Endothelial cell of umbilical vein (primary cell): ENCODE data around the gene APOLD1. TPM values are rescaled to one million over a fixed set of nuclear protein-coding genes. Genes with fewer than 3 reads are reported as not detected.

Source experiments
- BruUV-seq: library from RNA; stranded (reverse); fragments of 400-500 nt; replicated peaks from 2 replicates; lab custom pipeline; 2021; lab: Mats Ljungman, UMichigan
- CTCF ChIA-PET: fragments of 300-600, 350-600 bp; sonication (Branson Sonifier 250); formaldehyde crosslinking; loops from one replicate; lab custom pipeline; 2021; ENCODE audit warnings: antibody characterized with exemption, inconsistent platforms; lab: Charles Lee
- POLR2A ChIA-PET: fragments of 300-600, 350-600 bp; sonication (Branson Sonifier 250); formaldehyde crosslinking; loops from one replicate; lab custom pipeline; 2021; ENCODE audit warnings: antibody characterized with exemption, inconsistent platforms; lab: Charles Lee
- DNase-seq: peaks from one replicate; pipeline ENCODE4 v3.0.0-alpha.2; 2011; ENCODE audit warnings: low read depth, low spot score
- FAIRE-seq: peaks from 2 replicates; lab custom pipeline; 2011; peaks lifted over from hg19 to GRCh38; lab: Jason Lieb, UNC
- H2AFZ ChIP-seq: 2 replicates; pipeline ENCODE4 v1.6.0; 2012; ENCODE audit warnings: low read depth, low read length, control low read depth, inconsistent platforms
- H3K27ac ChIP-seq: 2 replicates; pipeline ENCODE4 v1.5.1; 2011; ENCODE audit warnings: low read depth, mild to moderate bottlenecking, control low read depth, low read length, moderate library complexity; ENCODE audit not compliant: insufficient read depth
- H3K27me3 ChIP-seq, 2 experiments: 2 replicates each; pipeline versions ENCODE4 v1.6.0 to v1.6.1; 2011; ENCODE audit warnings: low read length in 2 of 2, mixed read lengths in 1 of 2; ENCODE audit not compliant: control insufficient read depth in 2 of 2, insufficient read depth in 2 of 2
- H3K36me3 ChIP-seq, 2 experiments: 2 replicates in 1 of 2; 3 replicates in 1 of 2; pipeline ENCODE4 v1.5.1; 2011; ENCODE audit warnings: low read length in 2 of 2, mild to moderate bottlenecking in 1 of 2, moderate library complexity in 1 of 2; ENCODE audit not compliant: control insufficient read depth in 2 of 2, insufficient read depth in 2 of 2; ENCODE audit errors: extremely low read depth in 1 of 2
- H3K4me1 ChIP-seq: 3 replicates; pipeline ENCODE4 v1.5.1; 2011; ENCODE audit warnings: mild to moderate bottlenecking, low read length; ENCODE audit not compliant: control insufficient read depth, insufficient read depth; ENCODE audit errors: extremely low read depth
- H3K4me2 ChIP-seq: 2 replicates; pipeline ENCODE4 v1.6.1; 2011; ENCODE audit warnings: low read length, control low read depth, mixed read lengths; ENCODE audit not compliant: insufficient read depth
- H3K4me3 ChIP-seq, 3 experiments: fragments of 200-600 bp in 1 of 3; sonication (generic), shearing (Covaris generic) in 1 of 3; replicated peaks in 1 of 3; 2 replicates each; pipeline ENCODE4 v1.5.1; 2011 to 2016; ENCODE audit warnings: control low read depth in 3 of 3, low read length in 3 of 3, mild to moderate bottlenecking in 2 of 3, inconsistent platforms in 1 of 3, low read depth in 1 of 3, moderate library complexity in 1 of 3; ENCODE audit not compliant: insufficient read depth in 1 of 3
- H3K79me2 ChIP-seq: 2 replicates; pipeline ENCODE4 v1.6.0; 2012; ENCODE audit warnings: low read length, inconsistent platforms; ENCODE audit not compliant: control insufficient read depth, insufficient read depth
- H3K9ac ChIP-seq: replicated peaks from 2 replicates; pipeline ENCODE3; 2011; ENCODE audit warnings: low read length, control low read depth; ENCODE audit not compliant: insufficient read depth; ENCODE audit errors: extremely low read depth
- H3K9me1 ChIP-seq: replicated peaks from 3 replicates; pipeline ENCODE4 v1.6.0; 2011; ENCODE audit warnings: mild to moderate bottlenecking, low read length; ENCODE audit not compliant: control insufficient read depth, insufficient read depth; ENCODE audit errors: extremely low read depth
- H3K9me3 ChIP-seq: replicated peaks from 2 replicates; pipeline ENCODE4 v1.5.1; 2012; ENCODE audit warnings: low read length, inconsistent platforms; ENCODE audit not compliant: control insufficient read depth, insufficient read depth
- H4K20me1 ChIP-seq: replicated peaks from 2 replicates; pipeline ENCODE3; 2011; ENCODE audit warnings: mild to moderate bottlenecking, low read length; ENCODE audit not compliant: control insufficient read depth, insufficient read depth; ENCODE audit errors: extremely low read depth
- GATA2 ChIP-seq: IDR thresholded peaks from 2 replicates; pipeline ENCODE4 v1.7.0; 2011; ENCODE audit warnings: low read depth, mild to moderate bottlenecking, moderate library complexity, mixed read lengths, low read length; ENCODE audit not compliant: insufficient read length, insufficient read depth
- MYC ChIP-seq: IDR thresholded peaks from one replicate; pipeline ENCODE4 v1.6.1; 2011; ENCODE audit warnings: mild to moderate bottlenecking, low read depth, low read length
- POLR2A ChIP-seq: IDR thresholded peaks from 2 replicates; pipeline ENCODE4 v1.6.1; 2012; ENCODE audit warnings: low read depth, mild to moderate bottlenecking, control low read depth, low read length
- POLR2AphosphoS5 ChIP-seq: IDR thresholded peaks from 2 replicates; pipeline ENCODE4 v1.6.1; 2012; ENCODE audit warnings: low read depth, mild to moderate bottlenecking, control low read depth, low read length, moderate library complexity; ENCODE audit not compliant: insufficient read depth
- dilution Hi-C: fragments of 300-500 bp; cut with MboI; formaldehyde crosslinking; loops from one replicate; pipeline ENCODE4 v1.15.0; 2019; ENCODE audit warnings: low sequenced_read_pairs; ENCODE audit not compliant: extremely low pct_ligation_motif_present
- intact Hi-C: fragments of 100-400 bp; cut with micrococcal nuclease; formaldehyde crosslinking; loops from one replicate; pipeline ENCODE4 v1.10.0; 2022
- polyA plus RNA-seq, 4 experiments: library from polyadenylated mRNA; depleted of rRNA in 3 of 4; stranded (reverse) in 3 of 4; unstranded in 1 of 4; fragments of >200 nt; gene quantifications; 2 replicates each; pipeline versions ENCODE4 v1.2.1 to v1.2.3, GENCODE V29; 2011 to 2012; ENCODE audit warnings: missing spikeins in 1 of 4
- total RNA-seq: library from RNA; stranded (reverse); gene quantifications from 2 replicates; pipeline ENCODE4 v1.2.3, GENCODE V29; 2021

APOLD1 gene
- total and polyA plus RNA-seq, 2 donors (not counting 3 experiments of a cell fraction or from before 2014, with no cell fraction given): 3.7 to 6.0 TPM

GRCh38 chr12:12748044-12748443 is 37.4 kb upstream of the APOLD1 start:
- no peak for DNase-seq

GRCh38 chr12:12749433-12749832 is 36.0 kb upstream of the APOLD1 start:
- no peak overlapping the region for H3K9ac ChIP-seq
- no peak overlapping the region for H3K27ac ChIP-seq
- FAIRE-seq (no peak), DNase-seq (no peak)
- dilution Hi-C loops (no loop called here), intact Hi-C loops (no loop called here)
- TF ChIP-seq MYC: no peak
- no peak for TF ChIP-seq GATA2
- TF ChIP-seq POLR2AphosphoS5: no peak
- TF ChIP-seq POLR2A: no peak
- H3K36me3 ChIP-seq: no peaks in the 10 kb centered on the region
- no peaks in the 10 kb centered on the region for H3K9me3 ChIP-seq
- H3K4me2 ChIP-seq: no peak overlapping the region
- ChIA-PET POLR2A (no interaction called here), CTCF (no interaction called here)
- no peak overlapping the region for H2AFZ ChIP-seq
- no peaks in the 10 kb centered on the region for H4K20me1 ChIP-seq
- H3K9me1 ChIP-seq: no peaks in the 10 kb centered on the region
- no peaks in the 10 kb centered on the region for H3K27me3 ChIP-seq
- no TSS peak for BruUV-seq
- H3K4me1 ChIP-seq: no peaks in the 10 kb centered on the region
- H3K4me3 ChIP-seq: no peak overlapping the region
- no peaks in the 10 kb centered on the region for H3K79me2 ChIP-seq

More at GRCh38 chr12:12748044-12748443, 37.4 kb upstream of the APOLD1 start:
- Histone ChIP-seq H3K4me3 (no peak overlapping the region), H3K36me3 (no peaks in the 10 kb centered on the region), H3K27ac (no peak overlapping the region), H3K4me1 (no peaks in the 10 kb centered on the region), H3K4me2 (no peak overlapping the region), H3K27me3 (no peaks in the 10 kb centered on the region), H2AFZ (no peak overlapping the region), H3K79me2 (no peaks in the 10 kb centered on the region), H3K9me3 (no peaks in the 10 kb centered on the region), H4K20me1 (no peaks in the 10 kb centered on the region), H3K9me1 (no peaks in the 10 kb centered on the region), H3K9ac (no peak overlapping the region)
- ChIA-PET CTCF (interaction anchor here (4.6 kb wide), 1 partner anchor 11 kb away, joined by 48 read pairs; no protein-coding TSS in a partner anchor), POLR2A (no interaction called here)
- no peak for FAIRE-seq
- intact Hi-C loops (no loop called here), dilution Hi-C loops (no loop called here)
- no peak for TF ChIP-seq MYC
- BruUV-seq: no TSS peak
